A673 (cell line): ENCODE data around the gene ACSL3.

Experiments used
- CTCF ChIP-seq: fragments of 300-800, 200-600 bp; sonication (generic); conservative IDR thresholded peaks from 2 replicates; pipeline ENCODE4 v1.5.1; 2017; ENCODE audit warnings: low read depth, mild to moderate bottlenecking, antibody characterized with exemption, low read length, moderate library complexity, mixed read lengths
- EZH2 ChIP-seq: fragments of 200-600 bp; sonication (generic); IDR thresholded peaks from 2 replicates; pipeline ENCODE4 v1.6.1; 2017; ENCODE audit warnings: borderline replicate concordance, low read depth, mild to moderate bottlenecking, mixed read lengths, antibody characterized with exemption, low read length; ENCODE audit not compliant: poor library complexity, severe bottlenecking

GRCh38 chr2:222922019-222922800 lies 61.4 kb downstream of the ACSL3 start:
- TF ChIP-seq CTCF (no peak), EZH2 (no peak)
